HCEC 1CT (cell line): ENCODE data around the gene TEX14.
A peak's percentile ranks its signal among the peaks of the same experiment; 100 is the strongest.

ENCODE experiments used
- DNase-seq: peaks from one replicate; pipeline ENCODE4 v3.0.0-alpha.2; 2017

The TEX14 gene

GRCh38 chr17:58517928-58518609 lies 173.8 kb downstream of the TEX14 start:
- peak; percentile 100 for DNase-seq

GRCh38 chr17:58517378-58517927 lies 174.4 kb downstream of the TEX14 start:
- DNase-seq: no peak

- DNase-seq: no peak
Measured at GRCh38 chr17:58516644-58517377, 175.0 kb downstream of the TEX14 start.

GRCh38 chr17:58515286-58515685 lies 176.6 kb downstream of the TEX14 start:
- no peak for DNase-seq

- no peak for DNase-seq
Measured at GRCh38 chr17:58514770-58515157, 177.1 kb downstream of the TEX14 start.

- peak; percentile 68 for DNase-seq
Measured at GRCh38 chr17:58513965-58514769, 177.7 kb downstream of the TEX14 start, which contains the start of gene MTMR4. TSS of gene MTMR4 (minus strand) at chr17:58514638. CDS start at chr17:58514407, 231 bp downstream.

GRCh38 chr17:58513267-58513964 lies 178.4 kb downstream of the TEX14 start:
- no peak for DNase-seq

GRCh38 chr17:58510075-58510474 lies 181.8 kb downstream of the TEX14 start:
- DNase-seq: no peak

- no peak for DNase-seq
Measured at GRCh38 chr17:58508341-58509067, 183.3 kb downstream of the TEX14 start.

GRCh38 chr17:58507123-58507634 lies 184.7 kb downstream of the TEX14 start:
- DNase-seq: no peak
